OCI-LY1 (cell line): ENCODE measurements around the gene SEPTIN2.
"Not testable (repeated sequence)": the region's sequence is repeated elsewhere in the genome, so short reads cannot be mapped to it uniquely, and the experiment has no call there.

ENCODE experiments used
- EZH2 ChIP-seq: fragments of 200-600 bp; sonication (generic), shearing (Covaris generic); IDR thresholded peaks from 2 replicates; pipeline ENCODE4 v1.8.0; 2017; ENCODE audit warnings: borderline replicate concordance, mixed run types, mild to moderate bottlenecking, antibody characterized with exemption, low read length, moderate library complexity, mixed read lengths
- TF ChIP-seq, protein P1 (sequence below): fragments of 200-600 bp; sonication (generic), shearing (Covaris generic); IDR thresholded peaks from 2 replicates; pipeline ENCODE4 v1.5.1; 2017; ENCODE audit warnings: mild to moderate bottlenecking, antibody characterized with exemption, low read length, moderate library complexity, mixed read lengths

DNA sequence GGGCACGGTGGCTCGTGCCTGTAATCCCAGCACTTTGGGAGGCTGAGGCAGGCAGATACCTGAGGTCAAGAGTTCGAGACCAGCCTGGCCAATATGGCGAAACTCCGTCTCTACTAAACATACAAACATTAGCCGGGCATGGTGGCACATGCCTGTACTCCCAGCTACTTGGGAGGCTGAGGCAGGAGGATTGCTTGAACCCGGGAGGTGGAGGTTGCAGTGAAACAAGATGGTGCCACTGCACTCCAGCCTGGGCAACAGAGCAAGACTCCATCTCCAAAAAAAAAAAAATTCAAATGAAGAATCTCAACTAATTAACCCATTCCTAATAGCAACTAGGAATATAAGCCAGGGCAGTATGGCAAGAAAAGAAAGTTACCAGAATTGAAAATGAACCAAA lies 37.4 kb upstream of the SEPTIN2 start:
- TF ChIP-seq, protein P1, sequence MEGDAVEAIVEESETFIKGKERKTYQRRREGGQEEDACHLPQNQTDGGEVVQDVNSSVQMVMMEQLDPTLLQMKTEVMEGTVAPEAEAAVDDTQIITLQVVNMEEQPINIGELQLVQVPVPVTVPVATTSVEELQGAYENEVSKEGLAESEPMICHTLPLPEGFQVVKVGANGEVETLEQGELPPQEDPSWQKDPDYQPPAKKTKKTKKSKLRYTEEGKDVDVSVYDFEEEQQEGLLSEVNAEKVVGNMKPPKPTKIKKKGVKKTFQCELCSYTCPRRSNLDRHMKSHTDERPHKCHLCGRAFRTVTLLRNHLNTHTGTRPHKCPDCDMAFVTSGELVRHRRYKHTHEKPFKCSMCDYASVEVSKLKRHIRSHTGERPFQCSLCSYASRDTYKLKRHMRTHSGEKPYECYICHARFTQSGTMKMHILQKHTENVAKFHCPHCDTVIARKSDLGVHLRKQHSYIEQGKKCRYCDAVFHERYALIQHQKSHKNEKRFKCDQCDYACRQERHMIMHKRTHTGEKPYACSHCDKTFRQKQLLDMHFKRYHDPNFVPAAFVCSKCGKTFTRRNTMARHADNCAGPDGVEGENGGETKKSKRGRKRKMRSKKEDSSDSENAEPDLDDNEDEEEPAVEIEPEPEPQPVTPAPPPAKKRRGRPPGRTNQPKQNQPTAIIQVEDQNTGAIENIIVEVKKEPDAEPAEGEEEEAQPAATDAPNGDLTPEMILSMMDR, result not testable (repeated sequence)
- TF ChIP-seq EZH2, result not testable (repeated sequence)
